CD4-positive, alpha-beta T cell treated with Interleukin-21 for 1 hour (primary cell): ENCODE results near the gene DNHD1.

Experiments used
- DNase-seq: peaks from one replicate; pipeline ENCODE4 v3.0.0-alpha.2; 2020

The DNHD1 gene

DNA sequence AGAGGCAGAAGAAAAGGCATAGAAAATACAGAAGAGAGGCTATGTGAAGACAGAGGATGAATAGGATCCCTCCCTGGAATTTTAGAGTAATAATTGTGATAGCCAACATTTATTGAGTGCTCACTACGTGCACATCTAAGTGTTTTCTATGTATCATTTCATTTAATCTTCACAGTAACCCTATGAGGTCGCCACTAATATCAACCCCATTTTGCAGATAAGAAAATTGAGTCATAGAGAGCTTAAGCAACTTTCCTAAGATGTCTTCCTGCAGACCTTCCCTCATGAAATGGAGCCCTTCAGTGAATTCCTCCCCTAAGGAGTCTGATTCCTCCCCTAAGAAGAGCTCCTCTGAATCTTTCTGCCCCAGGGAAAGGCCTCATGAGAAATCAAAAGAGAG lies 68.2 kb downstream of the DNHD1 start:
- DNase-seq, result no peak

DNA sequence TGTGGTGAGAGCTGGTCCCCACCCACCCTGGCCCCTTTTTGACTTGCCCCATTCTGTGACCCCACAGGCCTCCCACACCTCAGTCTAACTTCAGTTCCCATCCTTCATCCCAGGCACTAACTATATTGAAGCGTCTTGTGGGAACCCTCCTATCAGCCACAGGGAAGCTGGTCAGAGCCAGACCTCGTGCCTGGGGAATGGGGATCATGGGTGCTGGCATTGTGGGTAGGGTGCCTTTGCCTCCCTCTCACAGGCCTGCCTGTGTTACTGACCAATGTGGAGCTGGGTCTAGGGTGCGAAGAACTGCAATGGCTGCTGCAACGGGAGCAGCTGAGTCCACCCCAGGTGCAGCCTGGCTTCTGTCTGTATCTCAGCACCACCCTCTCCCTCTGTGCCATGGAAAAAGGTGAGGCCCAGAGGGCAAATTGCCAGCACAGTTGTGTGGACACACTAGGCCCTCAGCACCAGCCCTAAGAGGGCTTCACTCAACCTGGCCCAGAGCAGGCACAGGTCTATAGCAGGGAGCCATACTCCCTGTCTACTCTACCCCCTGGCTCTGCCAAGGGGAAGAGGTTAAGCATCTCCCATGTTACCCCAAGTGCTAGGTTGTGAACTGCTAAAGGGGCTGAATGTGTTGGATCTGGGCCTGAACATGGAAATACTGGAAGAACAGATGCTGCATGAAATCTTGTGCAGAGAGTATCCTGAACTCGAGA lies 69.1 kb downstream of the DNHD1 start:
- DNase-seq, result no peak

DNA sequence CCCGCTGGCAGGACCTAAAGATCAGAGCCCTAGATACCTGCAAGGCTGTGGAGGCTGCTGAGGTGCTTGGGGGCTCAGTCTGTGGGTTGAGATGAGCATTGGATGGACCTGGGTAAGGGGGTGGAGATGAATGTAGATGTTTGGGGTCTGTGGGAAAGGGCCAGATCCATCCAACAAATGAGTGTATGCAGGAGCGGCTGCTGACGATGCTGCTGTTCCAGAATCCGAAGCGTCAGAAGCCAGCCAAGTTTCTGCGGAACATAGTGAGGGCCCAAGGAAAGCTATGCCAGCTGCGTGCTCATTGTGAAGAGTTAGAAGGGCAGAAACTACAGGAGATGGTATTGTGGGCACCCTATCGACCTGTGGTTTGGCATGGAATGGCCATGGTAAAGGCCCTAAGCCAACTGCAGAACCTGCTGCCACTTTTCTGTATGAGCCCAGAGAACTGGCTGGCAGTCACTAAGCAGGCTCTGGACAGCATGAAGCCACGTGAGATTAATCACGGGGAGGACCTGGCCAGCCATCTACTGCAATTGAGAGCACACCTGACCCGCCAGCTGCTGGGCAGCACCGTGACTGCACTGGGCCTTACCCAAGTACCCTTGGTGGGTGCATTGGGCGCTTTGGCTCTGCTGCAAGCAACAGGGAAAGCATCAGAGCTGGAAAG lies 69.8 kb downstream of the DNHD1 start:
- no peak for DNase-seq

DNA sequence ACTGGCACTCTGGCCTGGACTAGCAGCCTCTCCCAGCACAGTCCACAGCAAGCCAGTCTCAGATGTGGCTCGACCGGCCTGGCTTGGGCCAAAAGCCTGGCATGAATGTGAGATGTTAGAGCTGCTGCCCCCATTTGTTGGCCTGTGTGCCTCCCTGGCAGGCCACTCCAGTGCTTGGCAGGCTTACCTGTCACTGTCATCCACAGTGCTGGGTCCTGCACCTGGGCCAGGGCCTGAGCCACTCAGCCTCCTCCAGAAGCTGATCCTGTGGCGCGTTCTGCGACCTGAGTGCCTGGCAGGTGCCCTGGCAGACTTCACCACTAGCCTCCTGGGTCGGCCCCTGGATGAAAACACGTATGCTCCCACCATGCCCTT lies 70.3 kb downstream of the DNHD1 start:
- no peak for DNase-seq

- DNase-seq, result no peak
Measured at GRCh38 chr11:6568191-6568918, 71.3 kb downstream of the DNHD1 start.

GRCh38 chr11:6569706-6570105 lies 72.6 kb downstream of the DNHD1 start:
- DNase-seq, result no peak

DNA sequence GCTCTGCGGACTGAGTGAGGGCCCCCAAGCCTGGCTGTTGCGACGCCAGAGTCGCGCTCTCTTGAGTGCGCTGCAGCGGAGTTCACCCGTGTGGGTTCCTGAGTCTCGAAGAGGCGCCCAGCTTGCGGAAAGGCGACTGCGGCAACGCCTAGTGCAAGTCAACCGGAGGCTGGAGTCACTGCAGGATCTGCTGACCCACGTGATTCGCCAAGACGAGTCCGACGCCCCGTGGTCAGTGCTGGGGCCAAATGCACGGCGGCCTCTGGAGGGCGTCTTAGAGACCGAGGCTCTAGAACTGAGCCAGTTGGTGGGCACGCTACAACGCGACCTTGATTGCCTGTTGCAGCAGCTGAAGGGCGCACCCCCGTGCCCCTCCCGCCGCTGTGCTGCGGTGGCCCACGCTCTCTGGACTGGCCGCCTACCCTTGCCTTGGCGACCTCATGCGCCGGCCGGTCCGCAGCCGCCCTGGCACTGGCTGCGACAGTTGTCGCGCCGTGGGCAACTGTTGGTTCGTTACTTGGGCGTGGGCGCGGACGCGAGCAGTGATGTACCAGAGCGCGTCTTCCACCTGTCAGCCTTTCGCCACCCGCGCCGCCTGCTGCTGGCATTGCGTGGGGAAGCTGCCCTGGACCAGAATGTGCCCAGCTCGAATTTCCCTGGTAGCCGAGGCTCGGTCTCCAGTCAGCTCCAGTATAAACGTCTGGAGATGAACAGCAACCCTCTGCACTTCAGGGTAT lies 73.8 kb downstream of the DNHD1 start:
- no peak for DNase-seq

DNA sequence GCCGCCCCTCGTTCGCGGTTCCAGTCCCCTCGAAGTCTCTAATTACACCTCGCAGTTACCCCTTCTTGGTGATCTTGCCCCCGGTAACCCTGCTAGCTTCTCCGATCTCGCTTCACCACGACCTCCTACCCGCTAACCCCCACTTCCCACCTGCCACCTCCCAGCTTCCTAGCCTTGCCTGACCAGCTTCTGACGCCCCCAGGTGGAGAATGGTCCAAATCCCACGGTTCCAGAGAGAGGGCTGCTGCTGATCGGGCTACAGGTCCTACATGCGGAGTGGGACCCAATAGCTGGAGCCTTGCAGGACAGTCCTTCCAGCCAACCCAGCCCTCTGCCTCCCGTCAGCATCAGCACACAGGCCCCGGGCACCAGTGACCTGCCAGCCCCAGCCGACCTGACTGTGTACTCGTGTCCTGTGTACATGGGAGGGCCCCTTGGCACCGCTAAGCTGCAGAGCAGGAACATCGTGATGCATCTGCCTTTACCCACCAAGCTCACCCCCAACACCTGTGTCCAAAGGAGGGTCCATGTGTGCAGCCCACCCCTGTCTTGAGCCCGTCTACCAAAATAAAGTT lies 74.4 kb downstream of the DNHD1 start:
- DNase-seq, result no peak

DNA sequence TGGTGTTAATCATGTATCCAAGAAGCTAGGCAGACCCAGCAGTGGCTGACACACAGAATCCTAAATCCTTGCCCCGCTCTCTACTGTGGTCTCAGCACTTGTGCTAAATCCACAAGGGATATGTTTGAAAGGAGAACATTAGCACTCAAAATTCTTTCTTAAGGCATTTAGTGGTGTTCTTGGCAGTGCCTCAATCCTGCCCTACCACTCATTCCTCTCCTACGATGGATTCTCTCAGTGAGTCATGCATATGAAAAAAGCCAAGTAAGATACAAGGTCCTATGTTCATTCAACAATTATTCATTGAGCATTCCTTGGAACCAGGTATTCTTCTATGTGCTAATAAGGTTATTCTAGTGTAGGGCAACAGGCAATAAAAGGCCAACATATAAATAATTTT lies 75.1 kb downstream of the DNHD1 start:
- no peak for DNase-seq

DNA sequence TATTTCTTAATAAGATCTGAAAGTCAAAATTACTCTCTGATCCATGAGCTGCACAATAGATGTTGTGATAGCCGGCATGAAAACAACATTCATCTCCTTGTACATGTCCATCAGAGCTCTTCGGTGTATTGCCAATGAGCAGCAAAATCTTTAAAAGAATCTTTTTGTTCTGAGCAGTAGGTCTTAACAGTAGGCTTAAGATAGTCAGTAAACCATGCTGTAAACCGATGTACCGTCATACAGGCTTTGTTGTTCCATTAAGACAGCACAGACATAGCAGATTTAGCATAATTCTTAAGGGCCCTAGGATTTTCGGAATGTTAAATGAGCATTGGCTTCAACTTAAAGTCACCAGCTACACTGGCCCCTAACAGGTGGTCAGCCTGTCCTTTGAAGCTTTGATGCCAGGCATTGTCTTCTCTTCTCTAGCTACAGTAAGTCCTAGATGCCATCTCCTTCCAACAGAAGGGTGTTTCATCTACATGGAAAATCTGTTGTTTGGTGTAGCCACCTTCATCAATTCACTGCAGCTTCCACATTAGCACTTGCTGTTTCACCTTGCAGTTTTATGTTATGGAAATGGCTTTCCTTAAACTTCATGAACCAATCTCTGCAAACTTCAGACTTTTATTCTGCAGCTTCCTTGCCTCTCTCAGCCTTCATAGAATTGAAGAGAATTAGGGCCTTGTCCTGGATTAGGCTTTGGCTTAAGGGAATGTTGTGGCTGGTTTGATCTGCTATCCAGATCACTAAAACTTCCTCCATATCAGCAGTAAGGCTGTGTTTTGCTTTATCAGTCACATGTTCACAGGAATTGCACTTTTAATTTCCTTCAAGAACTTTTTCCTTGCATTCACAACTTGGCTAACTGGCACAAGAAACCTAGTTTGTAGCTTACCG lies 78.0 kb downstream of the DNHD1 start:
- DNase-seq, result no peak

DNA sequence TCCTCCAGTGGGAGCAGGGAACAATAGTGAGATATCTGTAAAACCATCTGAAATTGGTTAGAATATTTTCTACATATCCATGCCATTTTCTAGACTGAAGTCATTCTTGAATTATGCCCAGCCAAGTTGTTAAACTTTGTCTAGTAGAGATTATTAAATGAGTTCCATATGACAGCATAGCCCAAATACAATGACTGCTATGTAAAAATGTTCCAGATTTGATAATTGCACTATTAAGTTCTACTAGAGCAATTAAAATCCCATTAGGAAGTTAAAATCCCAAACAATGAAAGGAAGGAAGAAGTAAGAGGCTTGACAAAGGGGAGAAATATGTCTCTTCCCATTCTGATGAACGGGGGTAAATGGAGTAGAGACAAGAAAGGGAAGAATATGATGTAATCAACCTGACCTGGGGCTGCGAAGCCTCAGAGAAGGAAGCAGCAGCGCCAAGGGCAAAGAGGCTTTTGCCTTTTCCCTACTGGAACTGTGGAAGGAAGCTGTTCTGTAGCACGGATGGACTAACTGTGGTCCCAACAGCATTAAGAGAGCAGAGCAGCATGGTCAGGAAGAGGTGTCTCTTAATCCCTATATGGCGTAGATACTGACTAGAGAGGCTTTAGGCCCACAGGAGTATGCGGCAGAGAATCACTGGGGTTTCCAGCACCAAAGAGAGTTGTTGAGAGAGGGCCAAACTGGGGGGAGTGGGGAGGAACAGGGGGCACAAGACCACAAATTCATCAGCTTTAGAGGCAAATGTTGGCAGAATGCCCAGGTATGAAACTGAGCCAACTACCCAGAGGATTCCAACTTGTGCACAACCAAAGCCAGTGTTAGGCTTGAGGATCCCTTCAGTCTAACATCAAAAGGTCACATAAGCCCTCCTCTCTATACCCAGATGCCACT lies 79.6 kb downstream of the DNHD1 start:
- no peak for DNase-seq

DNA sequence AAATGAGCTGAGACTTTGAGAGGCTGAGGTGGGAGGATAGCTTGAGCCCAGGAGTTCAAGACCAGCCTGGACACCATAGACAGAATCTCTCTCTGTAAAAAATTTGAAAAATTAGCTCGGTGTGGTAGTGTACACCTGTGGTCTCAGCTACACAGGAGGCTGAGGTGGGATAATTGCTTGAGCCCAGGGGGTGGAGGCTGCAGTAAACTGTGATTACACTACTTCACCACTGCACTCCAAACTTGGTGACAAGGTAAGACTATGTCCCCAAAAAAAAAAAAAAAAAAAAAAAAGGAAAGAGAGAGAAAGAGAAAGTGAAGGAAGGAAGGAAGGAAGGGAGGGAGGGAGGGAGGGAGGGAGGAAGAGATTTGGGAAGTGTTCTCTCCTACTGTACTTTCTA lies 81.1 kb downstream of the DNHD1 start:
- DNase-seq, result no peak

GRCh38 chr11:6579681-6580080 lies 82.6 kb downstream of the DNHD1 start:
- no peak for DNase-seq

GRCh38 chr11:6583584-6583983 lies 86.5 kb downstream of the DNHD1 start:
- no peak for DNase-seq

DNA sequence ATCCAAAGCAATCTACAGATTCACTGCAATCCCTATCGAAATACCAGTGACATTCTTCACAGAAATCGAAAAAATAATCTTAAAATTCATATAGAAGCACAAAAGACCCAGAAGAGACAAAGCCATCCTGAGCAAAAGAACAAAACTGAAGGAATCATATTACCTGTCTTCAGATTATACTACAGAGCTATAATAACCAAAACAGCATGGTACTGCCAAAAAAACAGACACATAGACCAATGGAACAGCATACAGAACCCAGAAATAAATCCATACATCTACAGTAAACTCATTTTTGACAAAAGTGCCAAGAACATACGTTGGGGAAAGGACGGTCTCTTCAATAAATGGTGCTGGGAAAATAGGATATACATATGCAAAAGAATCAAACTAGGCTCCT lies 87.4 kb downstream of the DNHD1 start:
- DNase-seq, result no peak

- no peak for DNase-seq
Measured at GRCh38 chr11:6586434-6587359, 89.6 kb downstream of the DNHD1 start.

DNA sequence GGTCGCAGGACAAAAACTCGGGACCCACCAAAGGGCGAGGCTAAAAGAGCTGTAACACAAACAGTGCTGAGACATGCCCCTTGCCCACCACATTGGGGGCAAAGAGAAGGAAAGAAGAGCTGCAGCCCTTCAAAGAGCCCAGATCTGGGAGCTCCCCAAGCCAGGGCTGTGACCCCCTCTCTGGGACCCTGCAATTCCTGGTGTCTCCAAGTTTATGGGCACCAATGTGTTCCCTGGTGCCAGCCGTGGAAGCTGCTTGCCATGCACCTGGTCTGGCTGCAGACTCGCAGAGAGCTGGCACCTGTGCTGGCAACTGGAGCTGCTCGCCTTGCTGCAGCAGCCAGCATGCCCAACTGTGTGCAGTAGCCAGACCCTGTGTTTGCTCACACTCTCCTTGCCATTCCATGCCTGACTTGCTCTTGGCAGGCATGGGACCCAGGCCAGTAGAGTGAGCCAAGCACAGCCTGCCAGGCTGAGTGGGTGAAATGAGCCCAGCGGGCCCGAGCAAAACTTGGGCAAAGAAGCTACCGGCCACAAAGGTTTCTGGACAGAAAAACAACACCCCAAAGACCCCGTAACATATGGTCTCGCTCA lies 90.4 kb downstream of the DNHD1 start:
- DNase-seq, result no peak

- DNase-seq, result no peak
Measured at GRCh38 chr11:6588018-6588417, 90.9 kb downstream of the DNHD1 start.

DNA sequence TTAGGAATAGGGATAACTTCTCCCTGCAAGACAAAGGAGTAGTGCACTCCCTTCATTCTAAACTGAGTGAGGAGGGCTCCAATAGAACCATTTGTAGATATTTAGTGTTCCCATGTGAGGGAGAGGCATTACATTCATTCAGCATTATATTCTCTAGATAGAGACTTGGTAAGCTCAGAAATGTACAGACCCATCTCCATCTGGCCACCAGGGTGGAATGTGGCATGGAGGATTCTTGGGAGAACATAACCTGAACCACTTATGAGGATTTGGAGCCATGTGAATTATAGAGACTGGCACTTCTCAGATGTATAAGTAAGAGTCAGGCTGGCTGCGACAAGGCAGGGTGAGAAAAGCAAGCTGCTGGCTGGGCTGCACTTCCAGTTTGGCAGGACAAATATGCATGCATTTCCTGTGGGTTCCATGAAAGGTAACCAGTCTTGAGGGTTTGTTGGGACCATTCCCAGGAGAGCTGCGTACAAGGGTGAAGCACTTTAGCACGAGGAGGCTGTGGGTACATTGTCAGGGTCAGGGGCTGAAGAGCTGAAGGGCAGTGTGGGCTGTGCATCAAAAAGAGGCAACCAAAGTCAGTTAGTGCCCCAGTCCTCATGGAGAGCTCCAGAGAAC lies 97.2 kb downstream of the DNHD1 start:
- no peak for DNase-seq
